ENCODE measurements around the gene CACNG1. TPM values are rescaled to one million over a fixed set of nuclear protein-coding genes. Genes with fewer than 3 reads are reported as not detected.

The CACNG1 gene
- total and polyA plus RNA-seq, 2 experiments from 2014 or later, result not detected

- H4K20me1 ChIP-seq (ENCODE audit: insufficient read depth, poor library complexity, severe bottlenecking), result no peaks in the 10 kb centered on the region
- H3K9me3 ChIP-seq (ENCODE audit: low read depth), result no peaks in the 10 kb centered on the region
- H3K9me2 ChIP-seq (replicated peaks; ENCODE audit: insufficient read depth), result no peaks in the 10 kb centered on the region
- no peaks in the 10 kb centered on the region for H3K79me2 ChIP-seq
- H3K27me3 ChIP-seq, result no peaks in the 10 kb centered on the region
- no peak overlapping the region for H3K4me2 ChIP-seq
- DNase-seq (ENCODE audit: low spot score), result no peak
- H3K4me3 ChIP-seq, result no peak overlapping the region
- no peak overlapping the region for H3K27ac ChIP-seq
- no peaks in the 10 kb centered on the region for H3K36me3 ChIP-seq (replicated peaks; ENCODE audit: insufficient read depth, low read depth)
- H3K4me1 ChIP-seq (ENCODE audit: insufficient read depth), result no peaks in the 10 kb centered on the region
- TF ChIP-seq EZH2phosphoT487 (IDR thresholded peaks at IDR 0.05; ENCODE audit: low read depth, severe bottlenecking, unreplicated experiment) (no peak), EZH2 (IDR thresholded peaks at IDR 0.05; ENCODE audit: borderline replicate concordance) (no peak), CTCF (IDR thresholded peaks at IDR 0.05; ENCODE audit: poor library complexity) (no peak)
- H2AFZ ChIP-seq, result no peak overlapping the region
- 94% methylated on average over 5 of the region's 5 CpGs for WGBS (ENCODE audit: low lambda C conversion rate, missing lambda C conversion rate)
Observed at GRCh38 chr17:66996926-66997325, 47.4 kb upstream of the CACNG1 start.

GRCh38 chr17:67003231-67003630 is 41.1 kb upstream of the CACNG1 start:
- H3K4me3 ChIP-seq, result no peak overlapping the region
- no peak overlapping the region for H3K27ac ChIP-seq
- H2AFZ ChIP-seq, result no peak overlapping the region
- H3K79me2 ChIP-seq, result no peaks in the 10 kb centered on the region
- no peaks in the 10 kb centered on the region for H3K36me3 ChIP-seq (replicated peaks; ENCODE audit: insufficient read depth, low read depth)
- no peak overlapping the region for H3K4me2 ChIP-seq
- no peak for TF ChIP-seq CTCF (IDR thresholded peaks at IDR 0.05; ENCODE audit: poor library complexity)
- TF ChIP-seq EZH2phosphoT487 (IDR thresholded peaks at IDR 0.05; ENCODE audit: low read depth, severe bottlenecking, unreplicated experiment), result no peak
- TF ChIP-seq EZH2 (IDR thresholded peaks at IDR 0.05; ENCODE audit: borderline replicate concordance), result no peak
- H3K4me1 ChIP-seq (ENCODE audit: insufficient read depth), result no peaks in the 10 kb centered on the region
- no peaks in the 10 kb centered on the region for H3K9me3 ChIP-seq (ENCODE audit: low read depth)
- H3K9me2 ChIP-seq (replicated peaks; ENCODE audit: insufficient read depth), result no peaks in the 10 kb centered on the region
- H3K27me3 ChIP-seq, result no peaks in the 10 kb centered on the region
- no peaks in the 10 kb centered on the region for H4K20me1 ChIP-seq (ENCODE audit: insufficient read depth, poor library complexity, severe bottlenecking)
- whole genome bisulfite sequencing (ENCODE audit: low lambda C conversion rate, missing lambda C conversion rate), result 100% methylated on average over 2 of the region's 2 CpGs
- no peak for DNase-seq (ENCODE audit: low spot score)

GRCh38 chr17:67004181-67004580 is 40.2 kb upstream of the CACNG1 start:
- Histone ChIP-seq H3K9me3 (ENCODE audit: low read depth) (no peaks in the 10 kb centered on the region), H3K4me3 (no peak overlapping the region), H3K4me2 (no peak overlapping the region), H3K27me3 (no peaks in the 10 kb centered on the region), H3K36me3 (replicated peaks; ENCODE audit: insufficient read depth, low read depth) (no peaks in the 10 kb centered on the region), H3K27ac (no peak overlapping the region), H3K9me2 (replicated peaks; ENCODE audit: insufficient read depth) (no peaks in the 10 kb centered on the region), H4K20me1 (ENCODE audit: insufficient read depth, poor library complexity, severe bottlenecking) (no peaks in the 10 kb centered on the region), H2AFZ (no peak overlapping the region), H3K4me1 (ENCODE audit: insufficient read depth) (no peaks in the 10 kb centered on the region), H3K79me2 (no peaks in the 10 kb centered on the region)
- WGBS (ENCODE audit: low lambda C conversion rate, missing lambda C conversion rate), result 87% methylated on average over 11 of the region's 11 CpGs
- DNase-seq (ENCODE audit: low spot score), result no peak
- TF ChIP-seq CTCF (IDR thresholded peaks at IDR 0.05; ENCODE audit: poor library complexity) (no peak), EZH2 (IDR thresholded peaks at IDR 0.05; ENCODE audit: borderline replicate concordance) (no peak), EZH2phosphoT487 (IDR thresholded peaks at IDR 0.05; ENCODE audit: low read depth, severe bottlenecking, unreplicated experiment) (no peak)

GRCh38 chr17:67007266-67007665 is 37.1 kb upstream of the CACNG1 start:
- 95% methylated on average over 6 of the region's 6 CpGs for WGBS (ENCODE audit: low lambda C conversion rate, missing lambda C conversion rate)
- DNase-seq (ENCODE audit: low spot score), result no peak
- TF ChIP-seq EZH2phosphoT487 (IDR thresholded peaks at IDR 0.05; ENCODE audit: low read depth, severe bottlenecking, unreplicated experiment) (no peak), CTCF (IDR thresholded peaks at IDR 0.05; ENCODE audit: poor library complexity) (no peak), EZH2 (IDR thresholded peaks at IDR 0.05; ENCODE audit: borderline replicate concordance) (no peak)
- H3K4me2 ChIP-seq, result no peak overlapping the region
- H3K27ac ChIP-seq, result no peak overlapping the region
- no peaks in the 10 kb centered on the region for H3K79me2 ChIP-seq
- H3K9me2 ChIP-seq (replicated peaks; ENCODE audit: insufficient read depth), result no peaks in the 10 kb centered on the region
- H4K20me1 ChIP-seq (ENCODE audit: insufficient read depth, poor library complexity, severe bottlenecking), result no peaks in the 10 kb centered on the region
- H3K9me3 ChIP-seq (ENCODE audit: low read depth), result no peaks in the 10 kb centered on the region
- no peak overlapping the region for H3K4me3 ChIP-seq
- no peaks in the 10 kb centered on the region for H3K27me3 ChIP-seq
- no peak overlapping the region for H2AFZ ChIP-seq
- H3K36me3 ChIP-seq (replicated peaks; ENCODE audit: insufficient read depth, low read depth), result no peaks in the 10 kb centered on the region
- H3K4me1 ChIP-seq (ENCODE audit: insufficient read depth), result no peaks in the 10 kb centered on the region

Data from hepatocyte (in vitro differentiated cells).